Measurements from ENCODE around the gene MLLT1. TPM values are rescaled to one million over a fixed set of nuclear protein-coding genes. Genes with fewer than 3 reads are reported as not detected.

MLLT1 gene
- total and polyA plus RNA-seq, 2 donors (not counting 1 experiment from before 2014, with no cell fraction given): 6.4 to 13.7 TPM

- Histone ChIP-seq H3K27me3 (ENCODE audit: control insufficient read depth, insufficient read depth, low read length) (no peaks in the 10 kb centered on the region), H2AFZ (ENCODE audit: low read length) (no peak overlapping the region), H3K9ac (ENCODE audit: insufficient read depth, low read length) (no peak overlapping the region), H3K4me2 (ENCODE audit: extremely low read depth, insufficient read depth, low read length) (no peak overlapping the region), H3K27ac (ENCODE audit: insufficient read depth, low read length) (no peak overlapping the region), H3K4me1 (ENCODE audit: control insufficient read depth, extremely low read depth, insufficient read depth, low read length) (no peaks in the 10 kb centered on the region), H3K4me3 (replicated peaks in 1 of 4; ENCODE audit: control extremely low read depth in 1 of 4, insufficient read depth in 1 of 4, low read depth in 3 of 4, low read length in 4 of 4) (no peak overlapping the region), H3K36me3 (ENCODE audit: control insufficient read depth, insufficient read depth, low read length) (no peaks in the 10 kb centered on the region), H4K20me1 (ENCODE audit: control insufficient read depth, extremely low read depth, insufficient read depth, low read length) (no peaks in the 10 kb centered on the region), H3K9me3 (ENCODE audit: control insufficient read depth, insufficient read depth, low read depth, low read length) (no peaks in the 10 kb centered on the region), H3K79me2 (ENCODE audit: control insufficient read depth, insufficient read depth, low read length) (no peaks in the 10 kb centered on the region)
- DNase-seq (ENCODE audit: low read depth in 2 of 2): no peak
- no peak for TF ChIP-seq EZH2 (IDR thresholded peaks at IDR 0.05; ENCODE audit: low read length, missing control alignments)
- no peak for TF ChIP-seq CTCF (conservative IDR thresholded peaks at IDR 0.05 in 1 of 2, IDR thresholded peaks at IDR 0.05 in 1 of 2; ENCODE audit: low read depth in 1 of 2, low read length in 2 of 2)
These were observed 94.5 kb downstream of the MLLT1 start for GRCh38 chr19:6185093-6185834.

- DNase-seq (ENCODE audit: low read depth in 2 of 2): no peak
- H3K4me3 ChIP-seq (replicated peaks in 1 of 4; ENCODE audit: control extremely low read depth in 1 of 4, insufficient read depth in 1 of 4, low read depth in 3 of 4, low read length in 4 of 4): no peak overlapping the region
- no peaks in the 10 kb centered on the region for H4K20me1 ChIP-seq (ENCODE audit: control insufficient read depth, extremely low read depth, insufficient read depth, low read length)
- H3K27ac ChIP-seq (ENCODE audit: insufficient read depth, low read length): no peak overlapping the region
- H3K36me3 ChIP-seq (ENCODE audit: control insufficient read depth, insufficient read depth, low read length): no peaks in the 10 kb centered on the region
- H3K27me3 ChIP-seq (ENCODE audit: control insufficient read depth, insufficient read depth, low read length): no peaks in the 10 kb centered on the region
- no peak for TF ChIP-seq CTCF (conservative IDR thresholded peaks at IDR 0.05 in 1 of 2, IDR thresholded peaks at IDR 0.05 in 1 of 2; ENCODE audit: low read depth in 1 of 2, low read length in 2 of 2)
- TF ChIP-seq EZH2 (IDR thresholded peaks at IDR 0.05; ENCODE audit: low read length, missing control alignments): no peak
- H3K79me2 ChIP-seq (ENCODE audit: control insufficient read depth, insufficient read depth, low read length): no peaks in the 10 kb centered on the region
- no peaks in the 10 kb centered on the region for H3K9me3 ChIP-seq (ENCODE audit: control insufficient read depth, insufficient read depth, low read depth, low read length)
- no peak overlapping the region for H3K4me2 ChIP-seq (ENCODE audit: extremely low read depth, insufficient read depth, low read length)
- no peak overlapping the region for H3K9ac ChIP-seq (ENCODE audit: insufficient read depth, low read length)
- no peak overlapping the region for H2AFZ ChIP-seq (ENCODE audit: low read length)
- H3K4me1 ChIP-seq (ENCODE audit: control insufficient read depth, extremely low read depth, insufficient read depth, low read length): no peaks in the 10 kb centered on the region
These were observed 98.7 kb downstream of the MLLT1 start for GRCh38 chr19:6181119-6181518.

- Histone ChIP-seq H3K4me3 (replicated peaks in 1 of 4; ENCODE audit: control extremely low read depth in 1 of 4, insufficient read depth in 1 of 4, low read depth in 3 of 4, low read length in 4 of 4) (no peak overlapping the region), H3K27me3 (ENCODE audit: control insufficient read depth, insufficient read depth, low read length) (no peaks in the 10 kb centered on the region), H3K9me3 (ENCODE audit: control insufficient read depth, insufficient read depth, low read depth, low read length) (no peaks in the 10 kb centered on the region), H3K36me3 (ENCODE audit: control insufficient read depth, insufficient read depth, low read length) (no peaks in the 10 kb centered on the region), H3K4me1 (ENCODE audit: control insufficient read depth, extremely low read depth, insufficient read depth, low read length) (no peaks in the 10 kb centered on the region), H3K4me2 (ENCODE audit: extremely low read depth, insufficient read depth, low read length) (no peak overlapping the region), H3K27ac (ENCODE audit: insufficient read depth, low read length) (no peak overlapping the region), H2AFZ (ENCODE audit: low read length) (no peak overlapping the region), H3K79me2 (ENCODE audit: control insufficient read depth, insufficient read depth, low read length) (no peaks in the 10 kb centered on the region), H4K20me1 (ENCODE audit: control insufficient read depth, extremely low read depth, insufficient read depth, low read length) (no peaks in the 10 kb centered on the region), H3K9ac (ENCODE audit: insufficient read depth, low read length) (no peak overlapping the region)
- DNase-seq (ENCODE audit: low read depth in 2 of 2): no peak
- TF ChIP-seq EZH2 (IDR thresholded peaks at IDR 0.05; ENCODE audit: low read length, missing control alignments): no peak
- no peak for TF ChIP-seq CTCF (conservative IDR thresholded peaks at IDR 0.05 in 1 of 2, IDR thresholded peaks at IDR 0.05 in 1 of 2; ENCODE audit: low read depth in 1 of 2, low read length in 2 of 2)
These were observed 106.6 kb downstream of the MLLT1 start for GRCh38 chr19:6173190-6173589.

Measured in fibroblast of lung (primary cell).